Left kidney (tissue), 2 donors: ENCODE results near the gene ATP5PD. TPM values are rescaled to one million over a fixed set of nuclear protein-coding genes. Genes with fewer than 3 reads are reported as not detected.
"Not testable (repeated sequence)": the region's sequence is repeated elsewhere in the genome, so short reads cannot be mapped to it uniquely, and the experiment has no call there.

Source experiments
- DNase-seq: peaks from one replicate; pipeline ENCODE4 v3.0.0-alpha.2; 2013
- polyA plus RNA-seq: library from polyadenylated mRNA; unstranded; fragments of 120-200 nt; gene quantifications from one replicate; pipeline ENCODE4 v1.2.1, GENCODE V29; 2013; ENCODE audit not compliant: insufficient read length

ATP5PD gene
- polyA plus RNA-seq, 1 donor, result 325 TPM

- no peak for DNase-seq
These were observed 13.8 kb upstream of the ATP5PD start for GRCh38 chr17:75060434-75061054.

DNA sequence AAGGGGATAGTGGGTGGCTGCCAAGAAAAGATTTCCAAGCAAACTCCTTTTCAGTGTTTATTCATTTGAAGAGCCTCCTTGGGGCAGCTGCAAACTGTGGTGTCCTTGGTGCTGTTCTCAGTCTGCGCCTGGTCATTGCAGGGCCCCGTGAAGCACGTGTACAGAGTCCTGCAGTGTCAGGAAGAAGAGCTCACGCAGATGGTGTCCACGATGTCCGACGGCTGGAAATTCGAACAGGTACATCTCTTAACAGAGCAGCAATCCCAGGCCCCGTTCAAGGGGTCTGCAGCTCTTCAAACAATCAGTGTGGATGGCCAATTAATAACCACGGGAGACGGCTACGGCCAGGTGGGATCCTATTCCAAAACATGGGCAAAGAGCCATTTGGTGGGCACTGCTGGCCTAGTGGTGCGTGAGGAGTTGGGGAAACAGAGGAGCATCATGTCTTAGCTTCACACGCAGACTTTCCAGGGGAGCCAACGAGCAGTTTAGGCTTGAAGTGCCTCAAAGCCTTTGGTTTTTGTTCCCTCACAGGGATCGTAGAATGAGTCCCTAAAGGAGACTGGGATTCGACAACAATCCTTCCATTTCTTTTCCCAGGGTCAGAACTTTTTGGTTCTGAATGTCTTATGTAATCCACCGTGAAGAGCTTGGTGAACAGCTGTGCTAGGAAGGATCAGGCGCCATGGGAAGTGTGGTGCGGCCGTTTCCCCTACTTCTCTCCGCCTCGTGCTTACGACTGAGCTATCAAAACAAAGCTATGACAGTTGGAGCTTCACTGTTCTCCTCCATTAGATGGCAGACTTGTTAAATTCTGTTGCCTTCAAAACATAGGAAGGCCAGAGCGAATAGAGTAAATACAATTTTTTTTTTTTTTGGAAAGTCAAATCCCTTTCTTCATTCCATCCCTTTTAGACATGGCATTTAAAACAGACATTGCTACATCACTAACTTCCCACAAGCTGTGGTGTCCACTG lies 12.9 kb upstream of the ATP5PD start:
- no peak for DNase-seq

- DNase-seq, result no peak
These were observed 5.2 kb upstream of the ATP5PD start for GRCh38 chr17:75051941-75052340.

DNA sequence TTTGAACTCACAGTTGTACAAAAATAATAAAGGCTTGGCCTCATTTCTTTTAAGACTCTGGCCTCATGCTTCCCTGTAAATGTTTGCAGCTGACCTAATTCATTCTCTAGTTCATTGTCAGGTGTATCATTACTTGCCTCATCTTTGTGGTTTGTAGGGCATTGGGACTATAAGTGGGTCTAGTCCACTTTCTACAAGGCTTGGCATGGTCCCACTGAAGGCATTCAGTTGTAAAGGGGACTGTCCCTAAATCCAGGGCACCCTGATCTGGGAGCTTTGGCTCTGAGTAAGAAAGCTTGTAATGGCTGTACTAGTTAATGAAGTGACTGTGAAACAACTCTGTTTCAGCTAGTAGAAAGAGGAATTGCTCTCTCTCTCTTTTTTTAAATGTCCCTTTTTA lies 2.9 kb upstream of the ATP5PD start:
- no peak for DNase-seq

GRCh38 chr17:75049057-75049456 lies 2.3 kb upstream of the ATP5PD start:
- no peak for DNase-seq

DNA sequence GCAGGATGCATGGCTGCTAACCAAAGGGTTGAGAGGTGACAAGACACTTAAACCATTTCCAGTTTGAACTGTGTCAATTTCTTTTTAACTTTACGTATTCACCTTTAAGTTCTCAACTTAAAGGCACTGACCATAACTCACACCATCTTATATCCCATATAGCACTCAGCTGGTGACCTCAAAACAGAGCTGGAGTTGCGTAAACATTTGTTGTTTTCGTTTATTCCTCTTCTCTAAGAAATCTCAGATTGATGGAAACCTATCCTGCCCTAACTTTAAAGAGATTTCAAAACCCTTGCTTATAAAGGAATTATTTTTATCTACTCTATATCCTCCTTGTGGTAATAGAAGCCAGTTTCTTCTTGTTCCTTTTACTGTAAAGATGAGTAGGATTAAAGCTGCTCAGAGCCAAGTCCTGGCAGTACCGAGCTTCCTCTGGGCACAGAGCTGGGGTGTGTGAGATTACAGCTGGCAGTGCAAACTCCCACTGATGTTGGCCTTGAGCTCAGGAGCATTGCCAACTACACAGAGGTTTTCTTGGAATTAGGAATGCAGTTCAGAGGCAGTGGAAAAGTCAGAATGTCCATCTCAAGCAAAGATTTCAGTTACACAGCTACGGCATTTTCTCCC lies 1.6 kb upstream of the ATP5PD start:
- no peak for DNase-seq

DNA sequence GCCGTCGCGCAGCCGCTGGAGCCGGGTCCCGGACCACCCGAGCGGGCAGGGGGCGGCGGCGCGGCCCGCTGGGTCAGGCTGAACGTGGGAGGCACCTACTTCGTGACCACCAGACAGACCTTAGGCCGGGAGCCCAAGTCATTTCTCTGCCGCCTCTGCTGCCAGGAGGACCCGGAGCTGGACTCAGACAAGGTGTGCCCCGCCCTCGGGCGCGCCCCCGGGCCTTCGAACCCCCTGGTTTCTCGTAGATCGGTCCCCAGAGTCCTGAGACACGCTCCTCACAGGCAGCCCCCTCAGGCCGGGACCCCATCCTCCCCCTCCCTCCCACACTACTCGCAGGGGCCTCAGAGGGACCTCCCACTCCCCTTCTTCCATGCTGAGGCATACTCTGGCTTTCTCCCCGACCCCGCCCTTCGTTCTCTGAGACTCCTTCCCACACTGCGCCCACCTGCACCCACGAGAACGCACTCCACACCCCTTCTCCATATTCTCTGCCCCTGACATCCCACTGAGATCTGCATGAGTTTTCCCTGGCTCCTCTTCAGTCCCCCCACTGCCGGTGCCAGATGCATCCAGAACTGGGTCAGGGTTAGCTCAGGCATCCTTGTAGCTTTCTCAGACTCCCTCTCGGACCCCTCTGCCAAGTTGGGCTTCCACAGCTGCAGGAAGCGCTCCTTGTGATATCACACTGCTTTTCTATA lies 779 bp upstream of the ATP5PD start:
- DNase-seq, result no peak

DNA sequence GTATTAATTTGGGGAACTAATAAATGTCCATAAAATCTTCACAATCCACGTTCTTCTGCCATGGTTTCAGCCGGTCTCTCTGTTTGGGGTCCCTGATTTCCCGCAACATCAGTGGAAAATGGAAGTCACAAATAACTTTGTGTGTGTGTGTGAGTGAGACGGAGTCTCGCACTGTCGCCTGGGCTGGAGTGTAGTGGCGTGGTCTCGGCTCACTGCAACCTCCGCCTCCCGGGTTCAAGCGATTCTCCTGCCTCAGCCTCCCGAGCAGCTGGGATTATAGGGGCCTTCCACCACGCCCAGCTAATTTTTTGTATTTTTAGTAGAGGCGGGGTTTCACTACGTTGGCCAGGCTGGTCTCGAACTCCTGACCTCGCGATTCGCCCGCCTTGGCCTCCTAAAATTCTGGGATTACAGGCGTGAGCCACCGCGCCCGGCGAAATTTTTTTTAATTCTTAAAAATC lies 793 bp downstream of the ATP5PD start:
- DNase-seq, result not testable (repeated sequence)

GRCh38 chr17:75044716-75045115 lies 2.1 kb downstream of the ATP5PD start:
- DNase-seq, result no peak

DNA sequence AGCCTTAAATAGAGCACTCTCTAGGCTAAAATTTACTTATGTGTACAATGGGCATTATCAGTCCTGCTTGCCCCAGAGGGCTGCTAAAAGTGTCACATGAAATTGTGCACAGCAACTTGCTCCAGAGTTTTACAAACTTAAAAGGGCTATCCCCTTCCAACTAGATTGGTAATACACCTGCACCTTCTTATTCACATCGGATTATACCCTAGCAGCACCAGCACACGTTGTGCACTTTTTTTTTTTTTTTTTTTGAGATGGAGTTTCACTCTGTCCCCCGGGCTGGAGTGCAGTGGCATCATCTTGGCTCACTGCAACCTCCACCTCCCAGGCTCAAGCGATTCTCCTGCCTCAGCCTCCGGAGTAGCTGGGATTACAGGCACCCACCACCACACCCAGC lies 3.0 kb downstream of the ATP5PD start:
- not testable (repeated sequence) for DNase-seq

DNA sequence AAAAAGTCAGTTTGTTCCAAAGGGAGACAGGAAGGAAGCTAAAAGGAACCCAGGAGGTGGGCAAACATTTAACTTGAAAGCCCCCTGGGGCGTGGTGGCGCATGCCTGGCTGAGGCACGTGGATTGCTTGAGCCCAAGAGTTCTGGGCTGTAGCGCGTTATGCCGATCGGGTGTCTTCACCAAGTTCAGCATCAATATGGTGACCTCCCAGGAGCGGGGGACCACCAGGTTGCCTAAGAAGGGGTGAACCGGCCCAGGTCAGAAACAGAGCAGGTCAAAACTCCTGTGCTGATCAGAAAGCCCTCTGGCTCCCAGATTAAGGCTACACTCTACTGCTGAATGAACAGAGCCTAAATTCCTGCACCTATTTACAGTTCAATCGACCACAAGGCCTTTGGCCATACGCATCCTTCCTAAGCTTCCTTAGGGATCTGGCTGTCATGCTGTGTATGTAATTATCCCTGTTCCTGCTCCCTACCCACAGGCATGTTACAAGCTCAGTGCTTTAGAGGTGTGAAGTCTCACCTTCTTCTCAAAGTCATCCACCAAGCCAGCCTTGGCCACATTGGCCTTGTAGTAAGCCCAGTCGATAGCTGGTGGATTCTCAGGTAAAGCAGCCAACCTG lies 5.0 kb downstream of the ATP5PD start:
- no peak for DNase-seq

GRCh38 chr17:75039238-75039637 lies 7.5 kb downstream of the ATP5PD start:
- DNase-seq, result no peak

- DNase-seq, result no peak
These were observed 10.0 kb downstream of the ATP5PD start for GRCh38 chr17:75036643-75037268.

- DNase-seq, result peak; percentile 90
These were observed 12.4 kb downstream of the ATP5PD start for GRCh38 chr17:75034236-75034908.

DNA sequence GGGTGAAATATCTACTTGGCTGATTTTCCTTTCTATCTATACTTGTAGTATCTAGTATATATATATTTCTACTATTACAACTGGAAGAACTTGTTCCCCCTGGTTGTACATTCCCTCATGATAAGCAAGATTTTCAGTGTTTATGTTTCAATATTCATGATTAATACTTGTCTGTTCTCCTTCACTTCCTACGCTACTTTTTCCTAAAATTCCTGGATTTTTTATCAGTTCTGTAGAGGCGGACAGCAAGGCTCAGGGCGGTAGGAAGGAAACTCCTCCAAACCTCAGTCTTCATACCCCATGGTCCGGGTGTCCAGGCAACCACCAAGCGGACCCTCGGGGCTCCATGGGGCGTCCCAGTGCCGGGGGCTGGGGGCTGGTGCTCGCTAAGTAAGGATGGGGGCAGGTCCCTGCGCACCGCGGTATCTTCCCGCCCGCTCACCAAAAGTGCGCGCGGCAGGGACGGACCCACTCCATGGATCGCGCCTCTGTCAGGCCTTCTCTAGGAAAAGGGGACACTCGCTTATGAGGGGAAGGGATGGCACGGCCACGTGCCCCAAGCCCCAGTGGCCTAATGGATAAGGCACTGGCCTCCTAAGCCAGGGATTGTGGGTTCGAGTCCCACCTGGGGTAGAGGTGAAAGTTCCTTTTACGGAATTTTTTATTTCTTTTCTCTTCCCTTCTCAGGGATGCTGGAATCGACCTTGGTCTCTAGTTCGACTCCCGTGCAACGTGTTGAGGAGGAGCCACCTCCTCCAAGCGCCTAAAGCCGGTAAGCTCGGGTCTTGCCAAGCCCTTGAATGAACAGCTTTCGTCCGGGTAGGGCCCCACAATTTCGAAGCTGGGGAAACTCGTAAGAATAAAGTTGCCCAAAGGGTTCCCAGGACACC lies 13.2 kb downstream of the ATP5PD start:
- peak; percentile 95 for DNase-seq

GRCh38 chr17:75032720-75033280 lies 14.0 kb downstream of the ATP5PD start:
- DNase-seq, result peak; percentile 18

GRCh38 chr17:75031972-75032719 lies 14.6 kb downstream of the ATP5PD start:
- DNase-seq, result peak; percentile 48

- no peak for DNase-seq
These were observed 16.6 kb downstream of the ATP5PD start for GRCh38 chr17:75030161-75030560.
